Astrocyte (in vitro differentiated cells and primary cell): Measurements from ENCODE around the gene APPL1. TPM values are rescaled to one million over a fixed set of nuclear protein-coding genes. Genes with fewer than 3 reads are reported as not detected.

Experiments used
- DNase-seq: peaks from one replicate; pipeline ENCODE4 v3.0.0-alpha.2; 2010; ENCODE audit warnings: low read depth
- FAIRE-seq: peaks from 2 replicates; lab custom pipeline; 2011; peaks lifted over from hg19 to GRCh38; lab: Jason Lieb, UNC
- H2AFZ ChIP-seq: 2 replicates; pipeline ENCODE4 v1.6.0; 2012; ENCODE audit warnings: low read depth, low read length, inconsistent platforms
- H3K27ac ChIP-seq: 2 replicates; pipeline ENCODE4 v1.5.1; 2011; ENCODE audit warnings: low read depth, low read length, inconsistent platforms
- H3K27me3 ChIP-seq: 2 replicates; pipeline ENCODE4 v1.6.0; 2011; ENCODE audit warnings: low read length, inconsistent platforms; ENCODE audit not compliant: insufficient read depth
- H3K36me3 ChIP-seq: 2 replicates; pipeline ENCODE4 v1.5.1; 2011; ENCODE audit warnings: low read length, inconsistent platforms; ENCODE audit not compliant: insufficient read depth
- H3K4me1 ChIP-seq: 2 replicates; pipeline ENCODE4 v1.5.1; 2011; ENCODE audit warnings: low read length, inconsistent platforms; ENCODE audit not compliant: insufficient read depth
- H3K4me2 ChIP-seq: 2 replicates; pipeline ENCODE4 v1.6.0; 2012; ENCODE audit warnings: low read length, inconsistent platforms
- H3K4me3 ChIP-seq: 2 replicates; pipeline ENCODE4 v1.5.1; 2011; ENCODE audit warnings: low read depth, mild to moderate bottlenecking, low read length, inconsistent platforms; ENCODE audit not compliant: insufficient read depth
- H3K79me2 ChIP-seq: 2 replicates; pipeline ENCODE4 v1.6.0; 2012; ENCODE audit warnings: mild to moderate bottlenecking, low read length, inconsistent platforms; ENCODE audit not compliant: insufficient read depth
- H3K9ac ChIP-seq: 2 replicates; pipeline ENCODE4 v1.6.0; 2012; ENCODE audit warnings: mild to moderate bottlenecking, low read length, inconsistent platforms
- H3K9me3 ChIP-seq: 2 replicates; pipeline ENCODE4 v1.5.1; 2012; ENCODE audit warnings: low read depth, mild to moderate bottlenecking, low read length, inconsistent platforms; ENCODE audit not compliant: insufficient read depth
- H4K20me1 ChIP-seq: 2 replicates; pipeline ENCODE4 v1.6.0; 2012; ENCODE audit warnings: low read length, inconsistent platforms; ENCODE audit not compliant: insufficient read depth
- H3K27ac Mint-ChIP-seq: one replicate; pipeline ENCODE4 v1.8.0; 2021; ENCODE audit warnings: mild to moderate bottlenecking, mixed read lengths; ENCODE audit not compliant: unreplicated experiment
- H3K27me3 Mint-ChIP-seq: one replicate; pipeline ENCODE4 v1.8.0; 2021; ENCODE audit warnings: low read depth, mixed read lengths; ENCODE audit not compliant: unreplicated experiment
- H3K36me3 Mint-ChIP-seq: one replicate; pipeline ENCODE4 v1.8.0; 2021; ENCODE audit warnings: low read depth, mixed read lengths; ENCODE audit not compliant: unreplicated experiment
- H3K4me1 Mint-ChIP-seq: one replicate; pipeline ENCODE4 v1.8.0; 2021; ENCODE audit warnings: low read depth, mixed read lengths; ENCODE audit not compliant: unreplicated experiment
- H3K4me3 Mint-ChIP-seq: one replicate; pipeline ENCODE4 v1.8.0; 2021; ENCODE audit warnings: mild to moderate bottlenecking, moderate library complexity, mixed read lengths; ENCODE audit not compliant: unreplicated experiment
- H3K9me3 Mint-ChIP-seq: one replicate; pipeline ENCODE4 v1.8.0; 2021; ENCODE audit warnings: mild to moderate bottlenecking, mixed read lengths; ENCODE audit not compliant: unreplicated experiment
- CTCF ChIP-seq: IDR thresholded peaks from 2 replicates; pipeline ENCODE4 v1.5.1; 2011; ENCODE audit warnings: low read depth, mild to moderate bottlenecking, inconsistent platforms, low read length, moderate library complexity; ENCODE audit not compliant: insufficient read depth
- EZH2 ChIP-seq: IDR thresholded peaks from 2 replicates; pipeline ENCODE4 v1.6.1; 2012; ENCODE audit warnings: mild to moderate bottlenecking, low read length, inconsistent platforms; ENCODE audit not compliant: insufficient read depth
- total RNA-seq: library from RNA; stranded (reverse); gene quantifications from 2 replicates; pipeline ENCODE4 v1.2.1, GENCODE V29; 2021

APPL1 gene
- total RNA-seq, 1 donor from 2014 or later: 27.7 TPM

DNA sequence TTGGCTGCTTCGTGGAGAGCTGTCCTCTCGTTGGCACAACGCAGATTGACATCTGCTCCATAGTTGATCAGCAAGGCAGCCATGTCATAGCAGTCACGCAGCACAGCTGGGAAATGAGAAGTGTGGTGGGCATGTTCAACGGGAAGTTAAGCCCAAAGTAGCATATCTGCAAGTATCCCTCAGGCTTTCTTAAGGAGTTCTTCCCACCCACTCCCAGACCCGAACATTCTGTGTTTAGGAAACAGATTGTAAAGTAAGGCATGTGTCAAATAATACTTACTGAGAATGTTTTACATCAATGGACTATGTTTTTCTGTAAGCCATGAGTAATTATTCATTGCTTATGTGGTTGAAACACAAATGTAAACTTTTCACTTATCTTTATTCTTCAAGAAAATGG, 55.8 kb downstream of the APPL1 start:
- H3K9me3 ChIP-seq: no peaks in the 10 kb centered on the region
- Mint-ChIP-seq H3K36me3 (peaks cover 4% of the 10 kb centered on the region), H3K27ac (no peak overlapping the region), H3K4me1 (peaks cover 14% of the 10 kb centered on the region), H3K9me3 (peaks cover 3% of the 10 kb centered on the region), H3K27me3 (no peaks in the 10 kb centered on the region), H3K4me3 (no peak overlapping the region)
- no peak overlapping the region for H3K4me3 ChIP-seq
- no peak overlapping the region for H3K9ac ChIP-seq
- H3K79me2 ChIP-seq: no peaks in the 10 kb centered on the region
- FAIRE-seq: no peak
- no peaks in the 10 kb centered on the region for H4K20me1 ChIP-seq
- peaks cover 4% of the 10 kb centered on the region for H3K4me1 ChIP-seq
- no peak for DNase-seq
- no peak overlapping the region for H3K4me2 ChIP-seq
- no peak overlapping the region for H2AFZ ChIP-seq
- TF ChIP-seq EZH2: no peak
- TF ChIP-seq CTCF: no peak
- no peaks in the 10 kb centered on the region for H3K36me3 ChIP-seq
- no peaks in the 10 kb centered on the region for H3K27me3 ChIP-seq
- H3K27ac ChIP-seq: no peak overlapping the region

GRCh38 chr3:57287205-57287604, 59.7 kb downstream of the APPL1 start:
- Mint-ChIP-seq H3K4me3 (no peak overlapping the region), H3K27me3 (no peaks in the 10 kb centered on the region), H3K4me1 (peaks cover 1% of the 10 kb centered on the region), H3K9me3 (peaks cover 4% of the 10 kb centered on the region), H3K36me3 (no peaks in the 10 kb centered on the region), H3K27ac (no peak overlapping the region)
- no peak overlapping the region for H3K9ac ChIP-seq
- no peak for TF ChIP-seq EZH2
- no peak for TF ChIP-seq CTCF
- no peaks in the 10 kb centered on the region for H3K9me3 ChIP-seq
- DNase-seq (no peak), FAIRE-seq (no peak)
- no peak overlapping the region for H3K4me3 ChIP-seq
- no peak overlapping the region for H3K27ac ChIP-seq
- no peak overlapping the region for H3K4me2 ChIP-seq
- no peaks in the 10 kb centered on the region for H3K27me3 ChIP-seq
- H3K79me2 ChIP-seq: no peaks in the 10 kb centered on the region
- no peak overlapping the region for H2AFZ ChIP-seq
- H4K20me1 ChIP-seq: no peaks in the 10 kb centered on the region
- no peaks in the 10 kb centered on the region for H3K4me1 ChIP-seq
- no peaks in the 10 kb centered on the region for H3K36me3 ChIP-seq

DNA sequence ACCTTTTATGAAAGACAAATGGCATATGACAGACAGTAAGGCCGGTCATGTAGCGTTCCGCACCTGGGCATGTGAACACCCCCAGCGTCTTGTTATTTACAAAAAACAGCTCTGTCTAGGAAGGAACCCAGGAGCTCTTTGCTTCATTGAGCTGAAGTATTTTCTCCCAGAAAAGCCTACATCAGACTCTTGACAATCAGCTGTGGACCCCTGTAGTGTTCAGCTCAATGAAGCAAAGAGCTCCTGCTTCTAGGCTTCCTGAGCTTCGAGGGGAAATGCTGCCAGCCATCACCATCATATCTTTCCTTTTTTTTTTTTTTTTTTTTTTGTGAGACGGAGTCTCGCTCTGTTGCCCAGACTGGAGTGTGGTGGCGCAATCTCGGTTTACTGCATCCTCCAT, 60.9 kb downstream of the APPL1 start:
- Mint-ChIP-seq H3K27me3 (no peaks in the 10 kb centered on the region), H3K4me1 (no peaks in the 10 kb centered on the region), H3K27ac (no peak overlapping the region), H3K4me3 (no peak overlapping the region), H3K36me3 (no peaks in the 10 kb centered on the region), H3K9me3 (peaks cover 4% of the 10 kb centered on the region)
- Histone ChIP-seq H3K9me3 (no peaks in the 10 kb centered on the region), H3K4me3 (no peak overlapping the region), H3K27ac (no peak overlapping the region), H4K20me1 (no peaks in the 10 kb centered on the region), H3K4me1 (no peaks in the 10 kb centered on the region), H2AFZ (no peak overlapping the region), H3K79me2 (no peaks in the 10 kb centered on the region), H3K36me3 (no peaks in the 10 kb centered on the region), H3K9ac (no peak overlapping the region), H3K27me3 (no peaks in the 10 kb centered on the region), H3K4me2 (no peak overlapping the region)
- no peak for DNase-seq
- no peak for FAIRE-seq
- TF ChIP-seq CTCF (no peak), EZH2 (no peak)
